H54 (cell line): Measurements from ENCODE around the gene ELOF1.
"Not testable (repeated sequence)": the region's sequence is repeated elsewhere in the genome, so short reads cannot be mapped to it uniquely, and the experiment has no call there.

Source experiments
- DNase-seq: peaks from one replicate; pipeline ENCODE4 v3.0.0; 2011; ENCODE audit warnings: low spot score, mixed read lengths; ENCODE audit not compliant: insufficient read length
- FAIRE-seq: peaks from 3 replicates; lab custom pipeline; 2011; peaks lifted over from hg19 to GRCh38; lab: Jason Lieb, UNC
- POLR2A ChIP-seq: IDR thresholded peaks from 2 replicates; pipeline ENCODE4 v1.6.1; 2011; ENCODE audit warnings: low read depth, mild to moderate bottlenecking, low read length

The ELOF1 gene

DNA sequence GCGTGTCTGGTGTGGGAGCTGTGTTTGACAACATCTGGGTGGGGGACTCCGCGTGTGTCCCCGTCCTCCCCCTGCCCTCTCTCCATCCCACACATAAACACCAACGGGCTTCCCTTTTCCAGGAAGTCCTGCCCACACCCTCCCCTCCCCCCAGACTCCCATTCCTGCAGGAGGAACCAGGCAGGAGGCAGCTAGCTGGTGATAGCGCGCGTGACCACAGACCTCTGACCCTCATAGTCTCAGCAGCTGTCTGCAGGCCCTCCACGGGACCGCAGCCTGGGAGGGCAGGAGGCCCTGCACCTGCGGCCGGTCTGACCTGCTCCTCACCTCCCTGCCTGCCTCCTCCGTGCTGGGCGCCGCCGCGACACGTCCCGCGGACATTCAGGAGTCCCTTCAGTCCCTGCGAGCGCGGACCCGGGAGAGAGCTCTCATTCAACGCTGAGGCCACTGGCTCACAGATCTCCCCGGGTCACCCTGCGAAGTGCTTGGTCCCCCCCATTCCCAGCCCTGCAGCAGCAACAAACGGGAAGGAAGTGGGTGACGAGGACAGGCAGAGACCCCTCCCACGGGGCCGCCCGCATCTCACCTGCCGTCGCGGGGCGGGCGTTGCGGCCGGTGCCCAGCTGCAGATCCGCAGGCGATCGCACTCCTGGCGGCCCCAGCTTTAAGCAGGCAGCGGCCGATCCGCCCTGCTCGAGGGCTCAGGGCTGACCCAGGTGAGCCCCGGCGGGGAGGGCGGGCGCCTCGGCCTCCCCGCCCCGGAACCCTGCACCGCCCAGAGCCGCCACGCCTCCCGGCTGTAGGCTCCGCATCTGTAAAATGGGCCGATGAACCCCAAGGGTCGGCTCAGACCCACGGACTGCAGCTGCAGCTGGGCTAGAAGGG is 19.5 kb upstream of the ELOF1 start:
- no peak for TF ChIP-seq POLR2A
- FAIRE-seq (no peak), DNase-seq (no peak)

DNA sequence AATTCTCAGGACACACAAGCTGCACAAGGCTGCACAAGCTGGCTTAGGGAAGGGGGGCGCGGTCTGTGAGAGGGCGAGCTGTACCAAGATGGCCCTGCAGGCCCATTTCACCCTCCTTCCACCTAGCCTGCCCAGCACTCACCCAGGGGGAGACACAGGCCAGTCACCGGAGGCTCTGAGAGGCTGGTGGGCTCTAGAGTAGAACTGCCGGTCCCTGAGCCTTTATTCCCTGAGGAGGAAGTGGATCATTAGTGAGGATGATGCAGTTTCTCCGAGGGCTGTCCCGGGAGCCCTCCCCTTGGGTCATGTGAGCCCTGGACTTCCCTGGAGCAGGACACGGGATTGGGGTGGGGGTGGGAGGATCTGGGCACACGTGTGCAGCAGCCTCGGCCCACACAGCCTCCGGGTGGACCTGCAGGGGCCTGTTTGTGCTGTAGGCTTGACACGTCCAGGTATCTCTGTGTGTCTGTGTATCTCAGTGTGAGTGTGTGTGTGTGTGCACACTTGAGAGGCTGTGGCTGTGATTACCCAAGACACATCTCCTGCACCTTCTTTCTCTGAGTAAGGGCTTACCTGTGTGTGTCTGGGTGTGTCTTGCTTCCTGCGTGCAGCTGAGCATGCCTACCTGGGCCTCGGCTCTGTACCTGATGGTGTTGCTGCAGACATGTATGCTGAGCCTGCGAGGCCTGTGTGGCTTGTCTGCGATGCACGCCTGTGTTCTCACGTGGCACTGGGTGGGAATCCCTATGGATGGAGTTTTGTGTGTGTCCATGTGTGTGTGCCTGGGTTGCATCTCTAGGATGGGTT is 18.6 kb upstream of the ELOF1 start, which contains the start of gene ACP5:
TSS of gene ACP5 (minus strand) at position 195 of the 807 bp plus-strand sequence. CDS start 328 bp downstream, outside the sequence.
- TF ChIP-seq POLR2A = no peak
- FAIRE-seq (no peak), DNase-seq (no peak)

DNA sequence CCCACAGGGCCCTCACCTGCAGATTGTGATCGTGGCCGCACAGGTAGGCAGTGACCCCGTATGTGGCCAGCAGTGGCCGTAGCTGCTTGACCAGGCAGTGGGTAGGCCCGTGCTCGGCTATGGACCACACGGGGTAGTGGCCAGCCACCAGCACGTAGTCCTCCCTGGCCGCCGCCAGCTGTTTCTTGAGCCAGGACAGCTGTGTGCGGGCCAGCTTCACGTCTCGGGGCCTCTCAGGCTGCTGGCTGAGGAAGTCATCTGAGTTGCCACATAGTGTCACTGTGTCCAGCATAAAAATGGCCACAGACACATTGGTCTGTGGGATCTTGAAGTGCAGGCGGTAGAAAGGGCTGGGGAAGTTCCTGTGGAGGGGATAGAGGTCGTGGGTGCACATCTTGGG is 17.2 kb upstream of the ELOF1 start:
- FAIRE-seq (no peak), DNase-seq (no peak)
- no peak for TF ChIP-seq POLR2A

DNA sequence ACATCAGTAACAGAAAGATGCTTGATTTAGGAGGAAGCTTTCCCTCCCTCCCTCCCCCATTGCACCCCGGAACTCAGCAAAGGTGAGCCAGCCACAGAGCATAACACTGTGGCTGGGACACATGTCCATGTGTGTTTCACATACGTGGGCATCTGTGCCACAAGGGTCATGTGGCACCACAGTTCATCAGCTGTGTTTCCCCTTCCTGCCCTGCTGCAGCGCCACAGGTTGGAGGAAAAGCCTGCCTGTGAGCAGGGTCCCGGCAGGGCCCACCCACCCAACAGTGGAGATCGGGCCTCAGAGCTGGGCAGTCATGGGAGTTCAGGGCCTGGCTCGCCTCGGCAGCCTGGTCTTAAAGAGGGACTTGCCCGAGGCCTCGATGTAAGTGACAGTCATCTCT is 15.7 kb upstream of the ELOF1 start:
- DNase-seq (no peak), FAIRE-seq (no peak)
- no peak for TF ChIP-seq POLR2A

DNA sequence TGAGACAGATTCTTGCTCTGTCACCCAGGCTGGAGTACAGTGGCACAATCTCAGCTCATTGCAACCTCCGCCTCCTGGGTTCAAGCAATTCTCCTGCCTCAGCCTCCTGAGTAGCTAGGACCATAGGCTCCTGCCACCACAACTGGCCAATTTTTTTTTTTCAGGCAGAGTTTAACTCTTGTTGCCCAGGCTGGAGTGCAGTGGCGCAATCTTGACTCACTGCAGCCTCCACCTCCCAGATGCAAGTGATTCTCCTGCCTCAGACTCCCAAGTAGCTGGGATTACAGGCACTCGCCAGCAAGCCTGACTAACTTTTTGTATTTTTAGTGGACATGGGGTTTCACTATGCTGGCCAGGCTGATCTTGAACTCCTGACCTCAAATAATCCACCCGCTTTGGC is 14.7 kb upstream of the ELOF1 start:
- DNase-seq, FAIRE-seq: not testable (repeated sequence)

DNA sequence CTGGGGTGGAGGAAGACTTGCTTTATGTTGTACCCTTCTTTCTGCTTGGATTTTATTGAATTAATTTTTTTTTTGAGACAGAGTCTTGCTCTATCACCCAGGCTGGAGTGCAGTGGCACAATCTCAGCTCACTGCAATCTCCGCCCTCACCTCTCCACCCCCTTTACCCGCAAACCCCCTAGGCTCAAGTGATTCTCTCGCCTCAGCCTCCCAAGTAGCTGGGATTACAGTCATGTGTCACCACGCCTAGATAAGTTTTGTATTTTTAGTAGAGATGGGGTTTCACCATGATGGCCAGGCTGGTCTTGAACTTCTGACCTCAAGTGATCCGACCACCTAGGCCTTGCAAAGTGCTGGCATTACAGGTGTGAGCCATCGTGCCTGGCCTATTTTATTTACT is 14.3 kb upstream of the ELOF1 start:
- not testable (repeated sequence) for DNase-seq, FAIRE-seq

DNA sequence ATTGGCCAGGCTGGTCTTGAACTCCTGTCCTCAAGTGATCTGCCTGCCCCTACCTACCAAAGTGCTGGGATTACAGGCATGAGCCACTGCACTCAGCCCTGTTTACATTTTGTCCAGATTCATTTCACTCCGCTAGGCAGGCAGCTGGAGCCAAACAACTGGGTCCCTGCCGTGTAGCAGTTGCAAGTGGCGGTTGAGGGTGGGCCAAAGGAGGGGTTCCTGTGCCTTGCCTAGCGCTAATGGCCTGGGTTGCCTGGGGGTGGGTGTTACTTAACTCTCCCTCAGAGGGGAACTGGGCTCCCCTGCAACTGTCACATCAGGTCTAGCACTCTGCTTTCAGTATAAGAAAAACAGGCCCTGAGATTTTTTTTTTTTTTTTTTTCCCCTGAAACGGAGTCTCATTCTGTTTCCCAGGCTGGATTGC is 11.0 kb upstream of the ELOF1 start:
- DNase-seq = no peak
- TF ChIP-seq POLR2A = no peak
- FAIRE-seq = no peak

DNA sequence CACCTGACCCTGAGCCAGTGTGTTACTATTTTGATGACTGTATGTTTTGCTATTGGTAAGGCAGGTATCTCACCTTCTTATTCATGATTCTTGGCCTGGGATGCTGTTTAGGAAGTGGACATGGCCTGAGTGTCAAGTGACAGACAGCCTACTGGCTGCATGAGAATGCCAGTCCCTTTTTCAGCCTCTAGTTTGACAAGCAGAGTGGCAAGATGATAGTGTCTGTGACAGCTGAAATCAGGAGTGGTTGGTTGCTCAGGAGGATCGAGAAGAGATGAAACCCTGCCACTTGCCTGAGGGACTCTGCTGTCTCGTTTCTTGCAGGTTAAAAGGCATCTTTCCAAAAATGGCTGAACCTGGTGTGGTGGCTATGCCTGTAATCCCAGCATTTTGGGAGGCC is 7.1 kb upstream of the ELOF1 start:
- no peak for DNase-seq
- FAIRE-seq = no peak
- no peak for TF ChIP-seq POLR2A

DNA sequence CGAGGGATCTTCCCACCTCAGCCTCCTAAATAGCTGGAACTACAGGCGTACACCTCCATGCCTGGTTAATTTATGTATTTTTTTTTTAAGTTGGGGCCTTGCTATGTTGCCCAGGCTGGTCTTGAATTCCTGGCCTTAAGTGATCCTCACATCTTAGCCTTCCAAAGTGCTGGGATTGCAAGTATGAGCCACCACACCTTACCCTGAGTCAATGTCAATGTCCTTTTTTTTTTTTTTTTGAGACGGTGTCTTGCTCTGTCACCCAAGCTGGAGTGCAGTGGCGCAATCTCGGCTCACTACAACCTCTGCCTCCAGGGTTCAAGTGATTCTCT is 6.6 kb upstream of the ELOF1 start:
- FAIRE-seq, DNase-seq: not testable (repeated sequence)

DNA sequence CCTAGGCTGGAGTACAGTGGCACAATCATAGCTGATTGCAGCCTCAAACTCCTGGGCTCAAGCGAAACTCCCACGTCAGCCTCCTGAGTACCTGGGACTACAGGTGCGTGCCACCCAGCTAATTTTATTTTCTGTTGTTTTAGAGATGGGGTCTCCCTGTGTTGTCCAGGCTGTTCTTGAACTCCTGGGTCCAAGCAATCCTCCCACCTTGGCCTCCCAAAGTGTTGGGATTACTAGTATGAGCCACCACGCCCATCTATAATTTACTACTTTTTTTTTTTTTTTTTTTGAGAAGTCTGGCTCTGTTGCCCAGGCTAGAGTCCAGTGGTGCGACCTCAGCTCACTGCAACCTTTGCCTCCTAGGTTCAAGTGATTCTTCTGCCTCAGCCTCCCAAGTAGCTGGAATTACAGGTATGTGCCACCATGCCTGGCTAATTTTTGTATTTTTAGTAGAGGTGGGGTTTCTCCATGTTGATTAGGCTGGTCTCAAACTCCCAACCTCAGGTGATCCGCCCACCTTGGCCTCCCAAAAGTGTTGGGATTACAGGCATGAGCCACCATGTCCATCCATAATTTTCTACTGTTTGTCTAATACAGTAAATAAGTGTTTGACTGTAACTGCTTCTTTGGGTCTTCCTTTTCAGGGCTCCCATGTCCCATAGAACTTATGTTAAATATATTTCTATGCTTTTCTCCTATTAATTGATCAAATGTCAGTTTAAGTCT is 5.2 kb upstream of the ELOF1 start:
- not testable (repeated sequence) for DNase-seq, FAIRE-seq

DNA sequence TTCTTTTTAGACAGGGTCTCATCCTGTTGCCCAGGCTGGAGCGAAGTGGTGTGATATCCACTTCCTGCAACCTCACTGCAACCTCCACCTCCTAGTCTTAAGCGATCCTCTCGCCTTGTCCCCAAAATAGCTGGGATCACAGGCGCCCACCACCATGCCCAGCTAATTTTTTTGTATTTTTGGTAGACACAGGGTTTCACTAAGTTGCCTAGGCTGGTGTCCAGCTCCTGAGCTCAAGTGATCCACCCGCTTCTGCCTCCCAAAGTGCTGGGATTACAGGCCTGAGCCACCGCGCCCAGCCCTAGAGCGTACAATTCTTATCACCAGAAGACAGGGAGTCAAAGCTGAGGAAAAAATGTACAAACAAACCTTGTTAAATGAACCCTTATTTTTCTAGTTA is 4.5 kb upstream of the ELOF1 start:
- FAIRE-seq = no peak
- no peak for TF ChIP-seq POLR2A

DNA sequence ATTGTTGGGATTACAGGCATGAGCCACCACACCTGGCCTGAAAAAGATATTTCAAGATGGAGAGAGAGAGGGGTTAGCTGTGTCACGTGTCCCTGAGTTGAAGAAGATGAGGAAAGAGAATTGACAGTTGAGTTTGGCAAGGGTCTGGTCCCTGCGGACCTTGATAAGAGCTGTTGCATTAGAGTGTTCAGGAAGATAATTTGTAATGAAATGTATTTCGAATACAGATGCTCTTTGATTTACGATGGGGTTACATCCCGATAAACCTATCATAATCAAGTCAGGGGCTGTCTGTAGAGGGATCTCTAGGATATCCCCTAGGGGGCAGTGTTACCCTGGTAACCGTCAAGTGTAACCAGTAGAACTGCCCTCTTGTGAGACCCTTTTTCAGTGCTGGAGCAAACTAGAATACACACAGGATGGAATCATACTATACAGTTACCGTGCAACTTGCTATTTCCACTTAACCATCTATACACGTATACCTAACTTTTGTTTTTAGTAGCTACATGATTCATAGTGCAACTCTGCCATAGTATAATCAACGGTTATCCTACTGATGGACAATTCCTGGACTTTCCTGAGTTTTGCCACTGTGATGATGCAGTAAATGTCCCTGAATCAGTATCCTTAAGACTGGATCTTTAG is 1.5 kb upstream of the ELOF1 start:
- peak; percentile 6 for FAIRE-seq
- no peak for DNase-seq
- TF ChIP-seq POLR2A = no peak

More for the DNA sequence above, 4.5 kb upstream of the ELOF1 start:
- no peak for DNase-seq

DNA sequence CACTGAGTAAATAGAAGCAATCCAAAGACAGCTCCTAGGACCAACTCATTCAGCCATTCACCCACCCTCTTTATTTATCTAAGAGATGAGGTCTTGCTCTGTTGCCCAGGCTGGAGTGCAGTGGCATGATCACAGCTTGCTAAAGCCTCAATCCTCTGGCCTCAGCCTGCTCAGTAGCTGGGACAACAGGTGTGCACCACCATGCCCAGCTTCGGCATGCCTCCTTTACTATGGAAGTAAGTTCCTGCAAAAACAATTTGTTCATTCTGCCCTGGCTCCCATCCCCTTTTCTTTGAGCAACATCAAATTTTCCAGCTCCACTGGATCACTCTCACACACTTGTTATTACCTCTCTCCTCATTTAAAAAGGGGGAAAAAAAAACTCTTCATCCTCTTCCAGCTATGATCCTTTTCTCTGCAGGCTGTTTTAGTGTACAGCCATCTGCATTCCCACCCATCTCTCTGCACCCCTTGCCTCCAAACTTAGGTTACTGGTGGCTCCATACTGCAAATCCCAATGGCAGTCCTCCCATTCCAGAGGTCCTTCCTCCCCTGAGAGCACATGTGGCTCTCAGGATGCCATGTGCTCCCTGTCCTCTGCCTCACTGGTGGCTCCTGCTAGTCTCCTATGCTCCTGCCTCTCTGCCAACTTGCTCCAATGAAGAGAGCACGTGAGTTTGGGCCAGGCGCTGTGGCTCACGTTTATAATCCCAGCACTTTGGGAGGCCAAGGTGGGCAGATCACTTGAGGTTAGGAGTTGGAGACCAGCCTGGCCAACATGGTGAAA is 2.2 kb downstream of the ELOF1 start:
- no peak for TF ChIP-seq POLR2A
- FAIRE-seq = no peak

More for the DNA sequence above, 2.2 kb downstream of the ELOF1 start:
- no peak for DNase-seq
